Measurements from ENCODE around the gene GCK.

Gene GCK

DNA sequence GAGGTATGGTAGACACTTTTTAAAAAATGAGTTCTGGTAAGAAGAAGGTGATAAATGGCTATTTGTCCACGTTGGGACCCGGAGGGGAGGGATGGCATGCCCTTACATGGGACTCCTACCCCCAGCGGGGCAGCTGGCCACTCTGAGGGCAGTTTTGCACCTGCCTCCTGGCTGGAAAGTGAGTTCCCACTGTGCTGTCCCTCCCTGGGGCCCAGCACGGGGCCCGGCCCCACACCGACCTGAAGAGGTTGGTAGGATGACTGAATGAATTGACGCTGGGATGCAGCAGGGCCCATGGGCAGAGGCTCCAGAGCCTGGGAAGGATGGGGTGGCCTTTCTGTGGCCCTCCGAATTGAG, 85.7 kb downstream of the GCK start:
- DNase-seq: no peak

DNA sequence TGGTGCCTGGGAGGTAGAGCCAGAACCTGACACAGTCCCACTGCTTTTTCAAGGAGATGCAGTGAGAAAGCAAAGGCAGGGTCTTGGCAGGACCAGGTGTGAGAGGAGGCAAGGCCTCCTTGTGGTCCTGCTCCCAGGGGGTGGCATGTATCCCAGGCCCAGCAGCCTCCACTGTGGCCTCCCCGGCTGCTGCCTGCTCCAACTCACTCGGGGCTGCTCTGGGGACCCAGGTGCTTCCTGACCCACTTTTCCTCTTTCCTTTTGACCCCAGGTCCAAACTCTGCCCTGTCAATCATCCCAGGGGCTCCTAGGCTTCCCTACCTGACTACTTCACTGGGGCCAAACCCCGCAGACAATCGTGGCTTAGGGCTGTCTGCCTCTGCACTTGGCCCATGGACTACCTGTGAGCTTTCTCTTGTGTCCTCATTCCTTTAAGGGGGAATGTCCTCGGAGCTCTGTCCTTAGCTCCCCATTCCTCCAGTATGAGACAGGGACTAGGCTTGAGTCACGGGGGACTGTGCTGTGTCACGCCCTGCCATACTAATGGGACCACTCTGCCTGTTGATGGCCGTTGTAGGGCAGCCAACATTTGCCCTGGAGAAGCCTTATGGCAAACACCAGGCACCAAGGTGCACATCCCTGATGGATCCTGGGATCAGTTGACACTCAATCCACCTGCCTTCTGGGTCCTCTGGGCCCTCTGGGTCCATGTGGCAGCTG, 86.2 kb downstream of the GCK start:
- DNase-seq: no peak

DNA sequence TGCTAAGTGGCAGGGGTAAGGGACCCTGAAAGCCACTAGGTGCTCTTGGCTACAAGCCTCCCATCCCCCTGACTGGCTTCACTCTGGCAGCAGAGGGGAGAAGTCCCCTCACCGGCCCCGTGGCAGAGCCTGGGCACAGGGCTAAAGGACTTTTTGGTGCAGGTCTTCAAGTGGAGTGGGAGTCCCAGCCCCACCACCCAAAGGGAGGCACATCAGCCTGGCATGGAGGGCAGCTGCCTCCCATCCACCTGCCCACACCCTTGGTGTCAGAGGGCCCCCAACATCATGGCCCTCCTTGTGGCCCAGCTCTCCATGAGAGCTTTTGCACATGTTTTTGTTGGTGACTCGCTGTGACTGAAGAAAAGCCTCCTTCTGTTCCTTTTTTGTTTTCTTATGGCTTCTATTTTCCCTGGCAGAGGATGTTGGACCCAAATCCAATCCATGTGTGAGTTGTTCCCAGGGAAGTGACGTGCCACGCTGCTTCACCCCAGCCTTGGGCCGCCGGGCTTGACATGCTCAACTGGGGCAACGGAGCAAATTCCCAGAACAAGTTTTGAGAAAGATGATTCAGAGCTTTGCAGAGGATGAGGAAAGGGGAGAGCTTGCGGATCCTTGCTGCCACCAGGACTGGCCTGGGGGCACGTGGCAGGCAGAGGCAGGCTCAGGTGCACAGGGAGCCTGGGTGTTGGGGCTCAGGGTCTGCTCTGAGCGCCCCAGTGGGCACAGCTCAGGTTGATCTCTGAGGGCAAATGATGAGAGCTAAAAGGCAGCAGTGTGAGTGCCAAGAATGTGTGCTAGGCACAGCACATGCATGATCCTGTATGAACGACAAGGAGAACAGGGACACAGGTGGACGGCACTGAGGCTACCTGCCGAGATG, 87.0 kb downstream of the GCK start:
- DNase-seq: no peak

DNA sequence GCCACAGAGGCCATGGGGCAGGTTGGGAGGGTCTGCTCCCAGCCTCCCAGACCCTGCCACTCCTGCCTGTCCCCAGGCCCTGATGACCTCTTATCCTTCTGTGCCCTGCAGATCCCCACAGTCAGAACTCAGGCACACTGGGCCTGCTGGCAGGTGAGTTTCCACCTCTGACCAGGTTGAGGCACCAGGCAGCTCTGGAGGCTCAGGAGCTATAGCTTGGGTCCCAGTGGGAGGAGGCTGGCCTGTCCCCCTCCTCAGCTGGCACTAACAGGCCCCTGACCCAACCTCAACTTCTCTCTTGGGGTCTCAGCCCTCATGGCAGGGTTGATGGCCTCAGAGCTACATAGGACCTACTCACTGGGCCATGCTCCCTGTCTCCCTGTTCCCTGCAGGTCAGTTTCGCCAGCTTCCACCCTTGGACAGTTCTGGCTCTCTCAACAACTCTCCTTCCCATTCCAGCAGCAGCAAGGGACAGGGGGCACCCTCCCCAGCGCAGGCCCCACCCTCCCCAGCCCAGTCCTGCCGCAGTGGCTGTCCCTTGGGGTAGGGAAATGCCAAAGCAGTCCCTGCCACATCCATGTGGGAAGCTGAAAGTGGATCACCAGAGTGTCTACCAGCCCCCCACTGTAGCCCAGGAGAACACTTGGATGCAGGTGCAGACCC, 87.8 kb downstream of the GCK start:
- no peak for DNase-seq

DNA sequence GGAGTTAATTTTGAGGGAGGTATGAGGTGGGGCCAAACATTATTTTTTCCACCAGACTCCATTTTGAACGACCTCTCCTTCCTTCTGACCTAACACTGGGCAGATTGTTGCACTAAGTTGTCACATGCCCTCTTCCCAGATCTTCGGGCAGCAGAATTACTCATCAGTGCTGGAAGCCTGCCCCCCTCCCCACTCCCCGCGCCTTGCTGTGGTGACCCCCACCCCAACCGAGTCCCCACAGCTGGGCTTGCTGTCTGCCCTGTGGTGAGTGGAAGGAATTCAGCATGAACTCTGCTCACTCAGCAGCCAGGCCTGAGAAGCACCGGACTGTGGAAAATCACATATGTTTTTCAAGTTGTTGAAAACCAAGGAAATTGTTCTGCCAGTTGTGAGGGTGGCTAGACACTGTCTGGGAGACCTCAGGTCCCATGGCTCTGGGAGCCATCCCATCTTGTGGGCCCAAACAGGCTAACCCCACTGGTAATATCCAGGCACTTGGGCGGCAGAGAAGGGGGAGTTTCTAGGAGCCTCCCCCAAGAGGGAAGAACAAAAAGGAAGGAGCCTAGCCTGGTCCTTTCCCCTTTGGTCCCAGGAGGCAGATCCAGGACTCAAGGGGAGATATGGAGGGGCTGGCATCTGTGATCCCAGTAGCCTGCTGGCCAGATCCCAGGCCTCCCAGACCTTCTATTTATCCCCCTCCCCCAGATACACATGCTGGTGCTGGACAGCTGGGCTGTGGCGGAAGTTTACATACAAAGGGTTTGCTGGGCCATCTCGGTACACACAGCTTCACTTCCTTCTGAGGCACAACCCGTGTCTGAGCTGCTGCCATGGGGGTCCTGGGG, 88.6 kb downstream of the GCK start:
- no peak for DNase-seq

DNA sequence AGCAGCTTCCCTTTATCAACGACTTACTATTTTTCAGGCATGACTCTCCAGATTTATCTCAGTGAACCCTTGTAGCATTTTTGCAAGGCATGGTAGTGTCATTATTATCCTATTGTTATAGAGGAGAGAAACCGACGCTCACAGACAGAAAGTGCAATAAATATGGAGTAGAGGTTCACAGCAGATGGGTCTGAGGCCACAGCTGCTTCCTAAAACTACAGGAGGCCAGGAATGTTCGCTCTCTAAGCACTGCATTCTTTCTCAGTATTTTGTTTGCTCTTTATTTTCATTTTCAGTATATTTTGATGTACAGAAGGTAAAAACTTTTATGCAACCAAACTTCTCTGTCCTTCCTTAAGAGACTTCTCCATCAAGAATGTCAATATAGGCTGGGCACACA, 89.6 kb downstream of the GCK start:
- no peak for DNase-seq

DNA sequence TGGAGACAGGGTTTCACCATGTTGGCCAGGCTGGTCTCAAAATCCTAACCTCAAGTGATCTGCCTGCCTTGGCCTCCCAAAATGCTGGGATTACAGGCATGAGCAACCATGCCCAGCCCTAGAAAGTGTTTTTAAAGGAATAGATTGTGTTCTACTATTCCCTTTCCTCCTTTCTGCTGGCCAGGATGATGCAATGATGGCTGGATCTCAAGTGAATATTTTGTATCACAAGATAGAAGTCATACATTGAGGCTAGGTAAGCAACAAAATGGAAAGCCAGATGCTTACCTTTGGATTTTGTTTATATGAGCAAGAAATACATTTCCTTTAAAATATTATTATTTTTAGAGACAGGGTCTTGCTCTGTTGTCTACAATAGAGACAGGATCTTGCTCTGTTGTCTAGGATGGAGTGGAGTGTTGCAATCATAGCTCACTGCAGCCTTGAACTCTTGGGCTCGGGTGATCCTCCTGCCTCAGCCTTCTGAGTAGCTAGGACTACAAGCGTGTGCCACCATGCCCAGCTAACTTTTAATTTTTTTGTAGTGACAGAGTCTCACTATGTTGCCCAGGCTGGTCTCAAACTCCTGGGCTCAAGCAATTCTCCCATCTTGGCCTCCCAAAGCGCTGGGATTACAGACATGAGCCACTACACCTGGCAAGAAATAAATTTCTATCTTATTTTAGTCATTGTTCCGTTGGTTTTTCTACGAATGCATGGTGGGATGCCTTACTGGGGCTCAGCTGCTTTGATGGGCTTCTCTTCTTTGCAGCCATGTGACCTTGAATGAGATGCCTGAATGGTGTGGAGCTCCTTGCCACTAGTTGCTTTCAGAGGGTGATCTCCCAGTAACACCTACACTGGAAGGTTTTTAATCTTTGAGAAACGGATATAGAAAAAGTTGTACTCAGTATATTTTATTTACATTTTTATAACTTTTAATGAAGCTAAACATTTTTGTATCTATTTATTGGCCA, 90.9 kb downstream of the GCK start:
- no peak for DNase-seq

DNA sequence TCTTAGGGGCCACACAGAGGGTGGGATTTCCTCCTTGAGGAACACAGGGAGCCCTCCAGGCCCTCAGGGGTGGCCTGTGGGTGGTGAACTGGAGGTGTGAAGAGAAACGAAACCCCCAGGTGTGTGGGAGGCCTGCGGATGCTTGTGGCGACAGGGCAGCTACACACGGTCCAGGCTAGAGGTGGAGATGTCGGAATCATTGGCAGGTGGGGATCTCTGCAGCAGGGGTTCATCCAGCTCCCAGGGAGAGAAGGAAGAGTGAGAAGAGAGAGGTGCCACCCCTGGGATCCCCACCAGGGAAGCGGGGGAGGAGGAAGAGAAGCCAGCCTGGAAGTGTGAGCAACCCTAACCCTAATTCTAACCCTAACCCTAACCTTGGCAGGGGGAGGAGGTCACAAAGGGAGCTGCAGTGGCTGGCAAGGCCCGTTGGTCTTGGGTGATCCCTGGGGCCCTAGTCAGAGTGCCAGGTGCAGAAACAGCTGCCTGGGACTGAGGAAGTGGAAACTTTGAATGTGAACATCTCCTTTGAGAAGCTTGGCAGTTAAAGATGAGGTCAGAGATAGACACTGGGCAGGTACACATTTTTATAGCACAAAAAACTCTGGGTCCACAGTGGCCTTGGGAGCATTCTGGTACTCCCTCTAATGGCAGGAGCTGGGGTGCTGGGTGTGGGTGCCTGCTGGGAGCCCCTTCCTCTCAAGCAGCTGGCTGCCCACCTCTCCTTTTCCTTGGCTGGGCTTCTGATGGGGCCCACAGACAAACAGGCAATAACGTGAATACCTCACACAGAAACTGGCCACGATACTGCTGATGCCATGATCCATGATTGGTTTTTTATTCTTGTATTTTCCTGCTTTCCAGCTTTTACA, 91.9 kb downstream of the GCK start:
- DNase-seq: no peak

DNA sequence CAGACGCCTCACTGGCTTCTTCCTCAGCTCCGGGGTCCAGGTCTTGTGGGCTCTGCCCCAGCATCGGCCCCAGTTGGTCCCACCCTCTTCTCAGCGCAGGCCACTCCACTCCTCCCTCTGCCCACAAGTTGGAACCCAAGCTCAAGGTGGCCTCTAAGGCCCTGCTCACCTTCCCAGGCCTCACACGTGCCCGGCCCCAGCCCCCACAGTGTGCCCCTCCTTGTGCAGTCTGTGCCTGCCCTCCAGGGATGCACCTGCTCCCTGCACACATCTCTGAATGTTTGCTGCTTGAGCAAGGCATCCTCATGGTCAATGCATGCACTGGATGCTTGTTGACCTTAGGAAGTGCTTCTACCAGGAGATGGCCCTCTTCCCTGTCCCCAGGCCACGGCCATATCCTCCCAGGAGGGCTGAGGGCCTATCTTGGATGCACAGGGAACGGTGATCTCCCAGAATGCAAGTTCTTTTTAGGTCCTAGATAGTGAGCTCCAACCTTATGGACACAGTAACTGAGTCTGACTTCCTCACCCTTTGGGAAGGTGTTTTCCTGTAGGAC, 92.8 kb downstream of the GCK start:
- DNase-seq: no peak

DNA sequence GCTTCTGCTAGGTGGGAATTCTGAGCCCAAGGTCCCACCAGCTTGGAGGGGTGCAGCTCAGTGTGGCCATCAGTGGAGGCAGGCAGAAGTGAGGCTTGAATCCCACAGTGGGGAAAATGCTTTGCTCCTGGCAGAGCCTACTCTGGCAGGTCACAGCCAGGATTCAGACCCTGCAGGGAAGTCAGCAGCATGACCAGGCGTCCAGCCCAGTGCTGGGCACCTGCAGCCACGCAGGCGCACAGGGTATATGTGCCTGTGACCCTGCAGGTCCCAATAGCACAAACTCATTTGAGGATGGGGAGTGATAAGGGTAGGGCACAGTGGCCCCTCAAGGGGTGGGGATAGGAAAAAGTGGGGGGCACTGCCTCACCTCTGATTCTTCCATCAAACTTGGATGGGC, 93.5 kb downstream of the GCK start:
- DNase-seq: no peak

DNA sequence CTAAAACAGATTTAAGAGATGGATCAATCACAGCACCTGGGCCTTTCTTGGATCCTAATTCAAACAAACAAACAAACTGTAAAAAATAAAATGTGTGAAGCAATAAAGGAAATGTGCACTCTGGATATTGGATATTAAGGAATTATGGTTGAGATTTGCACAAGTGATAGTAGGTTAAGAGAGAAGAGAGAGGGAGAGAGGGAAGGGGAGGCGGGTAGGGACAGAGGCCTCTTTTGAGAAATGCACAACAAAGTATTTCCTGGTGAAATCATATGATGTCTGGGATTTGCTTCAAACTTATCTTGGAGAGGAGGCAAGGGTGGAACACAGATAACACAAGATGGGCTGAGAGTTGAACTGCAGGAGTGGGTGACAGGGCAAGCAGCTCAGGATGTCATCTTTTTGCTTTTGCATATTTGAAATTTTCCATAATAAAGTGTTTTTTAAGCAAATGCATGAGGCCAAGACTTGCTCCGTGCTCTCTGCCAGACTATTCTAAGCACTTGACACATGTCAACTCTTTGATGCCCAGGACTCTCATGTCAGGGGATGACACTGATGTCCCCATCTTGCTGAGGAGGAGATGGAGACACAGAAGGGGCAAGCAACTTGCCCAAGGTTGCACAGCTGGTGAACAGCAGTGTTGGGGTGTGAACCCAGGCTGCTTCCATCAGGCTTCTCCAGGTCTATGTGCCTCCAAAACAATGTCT, 94.2 kb downstream of the GCK start:
- DNase-seq: no peak

DNA sequence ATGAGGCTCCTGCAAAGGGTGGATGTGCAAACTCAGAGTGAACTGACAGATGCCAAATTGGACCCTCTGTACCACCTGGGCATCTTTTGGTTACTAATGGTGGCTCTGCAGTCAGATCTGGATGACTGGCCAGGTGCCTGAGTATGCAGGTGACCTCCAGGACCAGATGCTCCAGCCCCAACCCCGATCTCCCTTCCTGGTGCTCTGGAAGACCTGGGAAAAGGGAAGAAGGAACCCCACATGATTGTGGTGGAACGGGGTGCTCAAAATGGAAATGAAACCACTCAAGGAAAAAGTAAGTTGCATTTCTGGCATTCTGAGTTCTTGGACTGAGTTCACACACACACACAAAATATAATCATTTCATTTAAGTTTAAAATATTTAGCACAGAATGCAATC, 94.9 kb downstream of the GCK start:
- DNase-seq: peak in 1 of 2 donors; percentile 6

All from inflammatory macrophage (primary cell).